Measurements from ENCODE around the gene CCDC24. TPM values are rescaled to one million over a fixed set of nuclear protein-coding genes. Genes with fewer than 3 reads are reported as not detected.
A peak's percentile ranks its signal among the peaks of the same experiment; 100 is the strongest.

CCDC24 gene
- total and polyA plus RNA-seq, 9 of the 15 experiments (the other 6 are each of a cell fraction or from before 2014, with no cell fraction given), result 0.31 to 4.5 (median 1.5) TPM

DNA sequence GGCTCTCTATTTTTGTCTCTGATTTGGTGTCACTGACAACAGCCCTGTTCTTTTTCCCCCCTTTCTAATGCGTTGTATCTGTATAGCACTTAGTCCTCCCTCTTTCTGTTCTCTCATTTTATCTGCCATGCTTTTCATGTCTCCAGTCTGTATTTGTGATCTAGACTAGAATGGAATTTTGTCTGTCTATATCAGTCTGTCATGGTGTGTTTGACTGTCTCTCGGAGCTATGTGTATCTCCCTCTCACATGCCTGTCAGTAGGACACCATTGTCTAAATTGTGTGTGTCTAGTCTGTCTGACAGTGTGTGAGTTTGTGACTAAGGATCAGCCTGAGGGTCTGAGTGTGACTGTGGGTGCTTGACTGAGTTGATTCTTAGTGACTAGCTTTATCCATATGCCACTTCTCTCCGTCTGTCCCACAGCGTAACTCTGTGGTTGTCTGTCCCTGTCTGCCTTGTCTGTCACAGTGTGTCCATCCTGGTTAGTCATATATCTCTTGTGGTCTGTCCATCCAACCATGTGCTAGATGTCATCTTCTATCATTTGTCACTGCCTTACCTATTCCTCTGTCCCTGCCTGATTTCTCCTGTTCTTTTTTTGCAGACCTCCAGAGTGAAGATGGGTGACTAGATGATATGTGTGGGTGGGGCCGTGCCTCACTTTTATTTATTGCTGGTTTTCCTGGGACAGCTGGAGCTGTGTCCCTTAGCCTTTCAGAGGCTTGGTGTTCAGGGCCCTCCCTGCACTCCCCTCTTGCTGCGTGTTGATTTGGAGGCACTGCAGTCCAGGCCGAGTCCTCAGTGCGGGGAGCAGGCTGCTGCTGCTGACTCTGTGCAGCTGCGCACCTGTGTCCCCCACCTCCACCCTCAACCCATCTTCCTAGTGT lies 13.8 kb upstream of the CCDC24 start (continued):
- TF ChIP-seq MEIS2 (IDR thresholded peaks at IDR 0.05; ENCODE audit: partially characterized antibody) (peak; percentile 84), MAFG (tag; conservative IDR thresholded peaks at IDR 0.05) (no peak), PBX2 (CRISPR knock-in tag; IDR thresholded peaks at IDR 0.05; ENCODE audit: low read depth) (no peak), PBX2 (tag; conservative IDR thresholded peaks at IDR 0.05; ENCODE audit: low read depth) (0 out of 2 replicates have a peak, but pooled peaks have one; percentile 44), ZFP30 (CRISPR knock-in tag; IDR thresholded peaks at IDR 0.05; ENCODE audit: borderline replicate concordance) (no peak), CEBPG (CRISPR knock-in tag; IDR thresholded peaks at IDR 0.05) (no peak), CEBPG (tag; conservative IDR thresholded peaks at IDR 0.05 in 1 of 2, IDR thresholded peaks at IDR 0.05 in 1 of 2) (no peak), FOXA3 (CRISPR knock-in tag; conservative IDR thresholded peaks at IDR 0.05 in 1 of 2, IDR thresholded peaks at IDR 0.05 in 1 of 2) (0 out of 4 replicates have a peak, but pooled peaks of 1 of the 2 experiments have one; percentile 70), LEF1 (IDR thresholded peaks at IDR 0.05) (no peak), ILK (tag; IDR thresholded peaks at IDR 0.05; ENCODE audit: borderline replicate concordance, low read depth) (no peak), ZNF830 (CRISPR knock-in tag; IDR thresholded peaks at IDR 0.05) (no peak), HDGF (IDR thresholded peaks at IDR 0.05) (0 out of 2 replicates have a peak, but pooled peaks have one; percentile 52), CBFA2T3 (IDR thresholded peaks at IDR 0.05) (peak; percentile 28; the same call in 1 of the 2 replicates), GATA2 (CRISPR knock-in tag; IDR thresholded peaks at IDR 0.05) (no peak), SAP30 (IDR thresholded peaks at IDR 0.05; ENCODE audit: borderline replicate concordance, insufficient read depth, low read depth, low read length, poor library complexity, severe bottlenecking) (peak; percentile 32), ARHGAP35 (IDR thresholded peaks at IDR 0.05; ENCODE audit: partially characterized antibody) (peak; percentile 67), PPARD (CRISPR knock-in tag; IDR thresholded peaks at IDR 0.05) (no peak)
- TF ChIP-seq, protein P1, sequence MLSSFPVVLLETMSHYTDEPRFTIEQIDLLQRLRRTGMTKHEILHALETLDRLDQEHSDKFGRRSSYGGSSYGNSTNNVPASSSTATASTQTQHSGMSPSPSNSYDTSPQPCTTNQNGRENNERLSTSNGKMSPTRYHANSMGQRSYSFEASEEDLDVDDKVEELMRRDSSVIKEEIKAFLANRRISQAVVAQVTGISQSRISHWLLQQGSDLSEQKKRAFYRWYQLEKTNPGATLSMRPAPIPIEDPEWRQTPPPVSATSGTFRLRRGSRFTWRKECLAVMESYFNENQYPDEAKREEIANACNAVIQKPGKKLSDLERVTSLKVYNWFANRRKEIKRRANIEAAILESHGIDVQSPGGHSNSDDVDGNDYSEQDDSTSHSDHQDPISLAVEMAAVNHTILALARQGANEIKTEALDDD (IDR thresholded peaks at IDR 0.05), result peak; percentile 46; the same call in 1 of the 2 replicates
- TF ChIP-seq, protein P2, sequence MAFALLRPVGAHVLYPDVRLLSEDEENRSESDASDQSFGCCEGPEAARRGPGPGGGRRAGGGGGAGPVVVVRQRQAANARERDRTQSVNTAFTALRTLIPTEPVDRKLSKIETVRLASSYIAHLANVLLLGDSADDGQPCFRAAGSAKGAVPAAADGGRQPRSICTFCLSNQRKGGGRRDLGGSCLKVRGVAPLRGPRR (CRISPR knock-in tag; IDR thresholded peaks at IDR 0.05), result no peak
- TF ChIP-seq, protein P3, sequence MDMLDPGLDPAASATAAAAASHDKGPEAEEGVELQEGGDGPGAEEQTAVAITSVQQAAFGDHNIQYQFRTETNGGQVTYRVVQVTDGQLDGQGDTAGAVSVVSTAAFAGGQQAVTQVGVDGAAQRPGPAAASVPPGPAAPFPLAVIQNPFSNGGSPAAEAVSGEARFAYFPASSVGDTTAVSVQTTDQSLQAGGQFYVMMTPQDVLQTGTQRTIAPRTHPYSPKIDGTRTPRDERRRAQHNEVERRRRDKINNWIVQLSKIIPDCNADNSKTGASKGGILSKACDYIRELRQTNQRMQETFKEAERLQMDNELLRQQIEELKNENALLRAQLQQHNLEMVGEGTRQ (CRISPR knock-in tag; IDR thresholded peaks at IDR 0.05), result no peak
- TF ChIP-seq, protein P4, sequence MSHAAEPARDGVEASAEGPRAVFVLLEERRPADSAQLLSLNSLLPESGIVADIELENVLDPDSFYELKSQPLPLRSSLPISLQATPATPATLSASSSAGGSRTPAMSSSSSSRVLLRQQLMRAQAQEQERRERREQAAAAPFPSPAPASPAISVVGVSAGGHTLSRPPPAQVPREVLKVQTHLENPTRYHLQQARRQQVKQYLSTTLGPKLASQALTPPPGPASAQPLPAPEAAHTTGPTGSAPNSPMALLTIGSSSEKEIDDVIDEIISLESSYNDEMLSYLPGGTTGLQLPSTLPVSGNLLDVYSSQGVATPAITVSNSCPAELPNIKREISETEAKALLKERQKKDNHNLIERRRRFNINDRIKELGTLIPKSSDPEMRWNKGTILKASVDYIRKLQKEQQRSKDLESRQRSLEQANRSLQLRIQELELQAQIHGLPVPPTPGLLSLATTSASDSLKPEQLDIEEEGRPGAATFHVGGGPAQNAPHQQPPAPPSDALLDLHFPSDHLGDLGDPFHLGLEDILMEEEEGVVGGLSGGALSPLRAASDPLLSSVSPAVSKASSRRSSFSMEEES (CRISPR knock-in tag; IDR thresholded peaks at IDR 0.05), result no peak
